KMS-11 (cell line): Measurements from ENCODE around the gene FKBP1B.

Source experiments
- H2AFZ ChIP-seq: fragments of 200-600 bp; sonication (generic); 2 replicates; pipeline ENCODE4 v1.6.1; 2016; ENCODE audit warnings: antibody characterized with exemption, mixed run types, low read depth
- H3K27ac ChIP-seq: fragments of 200-600 bp; sonication (generic); 2 replicates; pipeline ENCODE4 v1.6.1; 2016; ENCODE audit warnings: mild to moderate bottlenecking, mixed run types
- H3K27me3 ChIP-seq: fragments of 200-600 bp; sonication (generic); 2 replicates; pipeline ENCODE4 v1.6.1; 2017; ENCODE audit warnings: mild to moderate bottlenecking, low read depth, mixed run types, moderate library complexity; ENCODE audit not compliant: insufficient read depth
- H3K36me3 ChIP-seq: fragments of 200-600 bp; sonication (generic); 2 replicates; pipeline ENCODE4 v1.6.1; 2017; ENCODE audit warnings: mild to moderate bottlenecking, mixed run types; ENCODE audit not compliant: insufficient read depth
- H3K4me1 ChIP-seq: fragments of 200-600 bp; sonication (generic); 2 replicates; pipeline ENCODE4 v1.6.1; 2016; ENCODE audit warnings: mild to moderate bottlenecking, low read depth, mixed run types; ENCODE audit not compliant: poor library complexity, severe bottlenecking
- H3K4me2 ChIP-seq: fragments of 200-600 bp; sonication (generic); 2 replicates; pipeline ENCODE4 v1.7.0; 2016; ENCODE audit warnings: mild to moderate bottlenecking, mixed run types
- H3K4me3 ChIP-seq: fragments of 200-600 bp; sonication (generic); IDR thresholded peaks from 2 replicates; pipeline ENCODE4 v1.6.1; 2017; ENCODE audit warnings: low read depth, low read length, mixed read lengths; ENCODE audit not compliant: insufficient read depth
- H3K79me2 ChIP-seq: fragments of 200-600 bp; sonication (generic); 2 replicates; pipeline ENCODE4 v1.6.1; 2016; ENCODE audit warnings: low read depth, mixed run types; ENCODE audit not compliant: insufficient read depth
- H3K9ac ChIP-seq: fragments of 200-600 bp; sonication (generic); 2 replicates; pipeline ENCODE4 v1.6.1; 2016; ENCODE audit warnings: mild to moderate bottlenecking, mixed run types
- H4K20me1 ChIP-seq: fragments of 200-600 bp; sonication (generic); 2 replicates; pipeline ENCODE4 v1.6.1; 2016; ENCODE audit warnings: mild to moderate bottlenecking, mixed run types; ENCODE audit not compliant: insufficient read depth
- CTCF ChIP-seq: fragments of 200-600 bp; sonication (generic); conservative IDR thresholded peaks from 2 replicates; pipeline ENCODE4 v1.6.1; 2017; ENCODE audit warnings: low read depth, mild to moderate bottlenecking, antibody characterized with exemption, low read length, moderate library complexity, mixed read lengths

The FKBP1B gene

GRCh38 chr2:24018241-24018640 lies 31.3 kb upstream of the FKBP1B start:
- Histone ChIP-seq H2AFZ (no peak overlapping the region), H3K79me2 (no peaks in the 10 kb centered on the region), H3K4me2 (no peak overlapping the region), H3K27me3 (no peaks in the 10 kb centered on the region), H3K4me1 (no peaks in the 10 kb centered on the region), H4K20me1 (no peaks in the 10 kb centered on the region), H3K36me3 (no peaks in the 10 kb centered on the region), H3K4me3 (no peak overlapping the region), H3K9ac (no peak overlapping the region), H3K27ac (no peak overlapping the region)
- TF ChIP-seq CTCF: no peak

DNA sequence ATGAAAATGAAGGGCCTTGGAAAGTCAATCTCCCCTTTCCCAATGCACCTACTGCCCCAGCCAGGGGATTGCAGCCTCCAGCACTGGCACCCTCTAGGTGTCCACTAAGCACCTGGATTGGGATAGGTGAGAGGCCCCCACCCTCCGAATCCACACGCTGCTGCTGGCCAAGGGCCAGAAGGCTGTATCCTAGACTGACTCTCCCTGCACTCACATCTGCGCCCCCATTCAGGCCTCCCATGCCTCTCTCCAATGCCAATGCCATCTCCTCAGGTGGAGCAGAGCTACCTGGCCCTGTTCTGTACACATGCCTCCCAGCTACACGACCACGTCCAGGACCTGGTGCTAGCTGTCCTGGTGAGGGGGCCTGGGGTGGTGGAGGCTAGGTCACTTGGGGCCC lies 29.8 kb upstream of the FKBP1B start:
- Histone ChIP-seq H3K4me3 (no peak overlapping the region), H4K20me1 (no peaks in the 10 kb centered on the region), H3K4me2 (no peak overlapping the region), H3K79me2 (no peaks in the 10 kb centered on the region), H3K4me1 (no peaks in the 10 kb centered on the region), H3K9ac (no peak overlapping the region), H3K36me3 (no peaks in the 10 kb centered on the region), H3K27me3 (no peaks in the 10 kb centered on the region), H2AFZ (no peak overlapping the region), H3K27ac (no peak overlapping the region)
- TF ChIP-seq CTCF: no peak

DNA sequence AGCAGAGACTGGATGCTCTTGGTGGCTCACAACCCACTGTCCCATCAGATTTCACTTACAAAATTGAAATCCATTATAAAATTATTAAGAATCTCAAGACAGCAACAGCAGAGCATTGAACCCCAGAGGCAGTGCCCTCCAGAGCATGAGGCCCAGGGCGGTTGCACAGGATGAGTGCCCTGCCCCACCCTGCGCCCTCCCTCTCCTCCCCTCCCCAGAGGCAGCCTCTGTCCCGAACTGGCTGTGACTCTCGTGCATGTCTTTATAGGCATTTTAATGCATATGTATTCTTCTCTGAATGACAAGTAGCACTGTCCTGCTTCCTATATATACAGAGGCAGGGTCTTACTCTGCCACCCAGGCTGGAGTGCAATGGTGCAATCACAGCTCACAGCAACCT lies 29.3 kb upstream of the FKBP1B start:
- Histone ChIP-seq H2AFZ (no peak overlapping the region), H3K27ac (no peak overlapping the region), H3K4me1 (no peaks in the 10 kb centered on the region), H3K36me3 (no peaks in the 10 kb centered on the region), H4K20me1 (no peaks in the 10 kb centered on the region), H3K4me2 (no peak overlapping the region), H3K4me3 (no peak overlapping the region), H3K27me3 (no peaks in the 10 kb centered on the region), H3K9ac (no peak overlapping the region), H3K79me2 (no peaks in the 10 kb centered on the region)
- TF ChIP-seq CTCF: no peak

DNA sequence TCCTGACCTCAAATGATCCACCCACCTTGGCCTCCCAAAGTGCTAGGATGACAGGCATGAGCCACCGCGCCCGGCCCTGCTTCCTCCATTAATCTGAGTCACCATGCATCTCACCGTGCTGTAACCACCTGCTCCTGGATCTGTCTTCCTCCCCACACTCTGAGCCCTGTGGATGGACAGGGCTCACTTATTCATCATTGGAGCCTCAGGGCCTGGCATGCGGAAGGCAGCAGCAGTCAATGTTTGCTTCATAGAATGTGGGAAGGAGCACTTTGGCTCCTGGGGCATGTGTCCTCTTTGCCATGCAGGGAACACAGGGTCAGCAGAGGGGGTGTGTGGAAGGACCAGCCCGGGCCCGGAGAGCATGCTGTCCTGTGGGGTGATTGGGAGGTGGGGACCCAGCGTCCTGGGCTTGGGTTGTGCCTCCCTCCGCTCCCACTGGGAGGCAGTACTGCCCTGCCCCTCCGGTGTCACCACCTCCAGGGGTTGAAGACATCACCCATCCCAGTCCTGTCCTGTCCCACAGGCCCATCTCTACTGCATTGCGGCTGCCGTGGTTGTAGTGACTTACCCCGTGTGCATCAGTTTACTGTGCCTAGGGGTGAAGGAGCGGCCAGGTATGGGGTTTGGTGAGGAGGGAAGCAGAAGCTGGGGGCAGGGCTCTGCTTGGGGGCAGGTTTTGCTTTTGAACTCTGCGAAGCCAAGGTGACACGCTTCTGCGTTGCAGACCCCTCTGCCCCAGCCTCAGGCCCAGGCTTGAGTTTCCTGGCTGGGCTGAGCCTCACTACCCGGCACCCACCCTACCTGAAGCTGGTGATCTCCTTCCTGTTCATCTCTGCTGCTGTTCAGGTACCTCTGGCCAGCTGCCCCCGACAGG lies 28.2 kb upstream of the FKBP1B start:
- Histone ChIP-seq H2AFZ (no peak overlapping the region), H3K36me3 (no peaks in the 10 kb centered on the region), H4K20me1 (no peaks in the 10 kb centered on the region), H3K27ac (no peak overlapping the region), H3K79me2 (no peaks in the 10 kb centered on the region), H3K4me2 (no peak overlapping the region), H3K27me3 (no peaks in the 10 kb centered on the region), H3K9ac (no peak overlapping the region), H3K4me1 (no peaks in the 10 kb centered on the region), H3K4me3 (no peak overlapping the region)
- no peak for TF ChIP-seq CTCF
